Fibroblast of villous mesenchyme (primary cell): Measurements from ENCODE around the gene HMHB1. TPM values are rescaled to one million over a fixed set of nuclear protein-coding genes. Genes with fewer than 3 reads are reported as not detected.

Experiments used
- DNase-seq: peaks from one replicate; pipeline ENCODE4 v3.0.0-alpha.2; 2010; ENCODE audit warnings: low read depth
- H3K4me3 ChIP-seq: 2 replicates; pipeline ENCODE4 v1.5.1; 2011; ENCODE audit warnings: low read depth, mild to moderate bottlenecking, low read length
- total RNA-seq: library from RNA; depleted of rRNA; stranded (reverse); fragments of >200 nt; gene quantifications from 2 replicates; pipeline ENCODE4 v1.2.3, GENCODE V29; 2012
- TF ChIP-seq, protein P1 (sequence below): IDR thresholded peaks from 2 replicates; pipeline ENCODE4 v1.5.1; 2012; ENCODE audit warnings: low read depth, mild to moderate bottlenecking, low read length; ENCODE audit not compliant: insufficient read depth

The HMHB1 gene
- total RNA-seq, 1 donor, result not detected

DNA sequence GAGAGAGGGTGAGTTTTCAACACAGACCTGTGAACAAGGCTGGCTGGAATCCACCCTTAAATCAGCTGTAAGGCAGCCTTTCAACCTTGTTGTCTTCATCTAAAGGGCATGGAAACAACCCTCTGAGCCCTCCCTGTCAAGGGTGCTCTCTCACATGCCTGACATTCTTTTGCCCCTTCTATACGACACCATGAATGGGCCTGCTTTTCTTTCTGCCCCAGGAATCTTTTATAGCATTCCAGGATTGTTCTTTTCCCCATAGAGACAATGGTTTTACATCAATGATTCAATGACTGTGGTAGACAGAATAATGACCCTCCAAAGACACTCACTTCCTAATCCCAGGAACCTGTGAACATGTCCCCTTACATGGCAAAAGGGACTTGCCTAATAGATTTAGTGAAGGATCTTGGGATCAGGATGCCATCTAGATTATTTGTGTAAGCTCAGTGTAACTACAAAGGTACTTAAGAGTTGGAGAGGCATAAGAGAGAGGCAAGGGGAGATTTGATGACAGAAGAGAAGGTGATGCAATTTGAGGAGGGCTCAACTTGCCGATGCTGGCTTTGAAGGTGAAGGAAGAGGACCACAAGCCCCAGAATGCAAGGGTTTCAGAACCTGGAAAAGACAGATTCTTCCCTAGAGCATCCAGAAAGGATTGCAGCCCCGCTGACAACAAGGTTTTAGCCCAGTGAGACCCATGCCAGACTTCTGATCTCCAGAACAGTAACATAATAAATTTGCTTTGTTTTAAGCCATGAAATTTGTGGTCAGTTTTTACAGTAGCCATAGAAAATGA lies 29.2 kb upstream of the HMHB1 start:
- DNase-seq, result no peak
- no peak overlapping the region for H3K4me3 ChIP-seq
- TF ChIP-seq, protein P1, sequence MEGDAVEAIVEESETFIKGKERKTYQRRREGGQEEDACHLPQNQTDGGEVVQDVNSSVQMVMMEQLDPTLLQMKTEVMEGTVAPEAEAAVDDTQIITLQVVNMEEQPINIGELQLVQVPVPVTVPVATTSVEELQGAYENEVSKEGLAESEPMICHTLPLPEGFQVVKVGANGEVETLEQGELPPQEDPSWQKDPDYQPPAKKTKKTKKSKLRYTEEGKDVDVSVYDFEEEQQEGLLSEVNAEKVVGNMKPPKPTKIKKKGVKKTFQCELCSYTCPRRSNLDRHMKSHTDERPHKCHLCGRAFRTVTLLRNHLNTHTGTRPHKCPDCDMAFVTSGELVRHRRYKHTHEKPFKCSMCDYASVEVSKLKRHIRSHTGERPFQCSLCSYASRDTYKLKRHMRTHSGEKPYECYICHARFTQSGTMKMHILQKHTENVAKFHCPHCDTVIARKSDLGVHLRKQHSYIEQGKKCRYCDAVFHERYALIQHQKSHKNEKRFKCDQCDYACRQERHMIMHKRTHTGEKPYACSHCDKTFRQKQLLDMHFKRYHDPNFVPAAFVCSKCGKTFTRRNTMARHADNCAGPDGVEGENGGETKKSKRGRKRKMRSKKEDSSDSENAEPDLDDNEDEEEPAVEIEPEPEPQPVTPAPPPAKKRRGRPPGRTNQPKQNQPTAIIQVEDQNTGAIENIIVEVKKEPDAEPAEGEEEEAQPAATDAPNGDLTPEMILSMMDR, result no peak

DNA sequence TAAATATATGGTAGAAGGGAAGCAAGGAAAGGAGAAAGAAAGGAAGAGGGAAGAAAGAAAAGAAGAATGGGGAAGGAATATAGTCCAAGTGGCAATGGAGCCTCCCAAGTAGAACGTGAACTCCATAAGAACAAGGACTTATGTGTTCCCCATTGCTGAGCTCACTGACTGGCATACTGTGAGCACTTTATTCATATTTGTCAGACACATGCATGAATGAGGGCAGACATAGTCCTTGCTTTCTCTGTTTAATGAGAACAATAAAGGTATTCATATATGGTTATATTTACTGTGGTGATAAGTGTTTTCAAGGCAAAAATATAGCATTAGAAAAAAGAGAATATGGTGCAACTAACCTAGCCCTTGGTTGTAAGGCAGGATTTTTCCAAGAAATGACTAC lies 23.6 kb upstream of the HMHB1 start:
- no peak overlapping the region for H3K4me3 ChIP-seq
- TF ChIP-seq, protein P1, result no peak
- DNase-seq, result no peak

DNA sequence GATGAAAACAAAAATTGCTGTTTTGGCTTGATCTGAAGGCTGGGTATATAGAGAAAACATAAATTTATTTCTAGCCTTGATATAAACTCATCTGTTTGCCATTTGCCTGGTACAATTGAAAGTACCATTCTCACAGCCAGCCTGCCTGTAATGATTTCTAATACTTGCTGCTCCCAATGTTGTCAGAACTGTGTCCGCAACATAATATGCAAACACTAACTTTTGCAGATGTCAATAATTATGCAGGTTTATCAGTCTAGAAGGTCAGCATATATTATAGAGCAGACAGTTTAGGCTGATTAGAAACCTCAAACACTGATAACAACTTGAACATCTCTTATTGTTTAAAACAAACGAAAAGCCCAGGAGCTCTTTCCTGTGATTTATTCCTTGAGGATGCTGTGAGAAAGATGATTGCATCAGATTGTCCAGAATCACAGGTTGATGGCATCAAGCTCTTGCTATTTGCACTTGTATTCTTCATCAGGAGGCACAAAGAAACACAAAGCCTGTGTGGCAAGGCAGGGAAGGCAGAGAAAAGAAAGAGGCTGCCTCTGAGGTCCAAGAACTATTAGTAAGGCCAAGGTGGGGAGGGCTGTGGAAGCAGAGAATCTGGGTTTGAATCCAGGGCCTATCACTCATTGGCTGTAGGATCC lies 21.4 kb upstream of the HMHB1 start:
- no peak overlapping the region for H3K4me3 ChIP-seq
- DNase-seq, result no peak
- TF ChIP-seq, protein P1, result no peak

DNA sequence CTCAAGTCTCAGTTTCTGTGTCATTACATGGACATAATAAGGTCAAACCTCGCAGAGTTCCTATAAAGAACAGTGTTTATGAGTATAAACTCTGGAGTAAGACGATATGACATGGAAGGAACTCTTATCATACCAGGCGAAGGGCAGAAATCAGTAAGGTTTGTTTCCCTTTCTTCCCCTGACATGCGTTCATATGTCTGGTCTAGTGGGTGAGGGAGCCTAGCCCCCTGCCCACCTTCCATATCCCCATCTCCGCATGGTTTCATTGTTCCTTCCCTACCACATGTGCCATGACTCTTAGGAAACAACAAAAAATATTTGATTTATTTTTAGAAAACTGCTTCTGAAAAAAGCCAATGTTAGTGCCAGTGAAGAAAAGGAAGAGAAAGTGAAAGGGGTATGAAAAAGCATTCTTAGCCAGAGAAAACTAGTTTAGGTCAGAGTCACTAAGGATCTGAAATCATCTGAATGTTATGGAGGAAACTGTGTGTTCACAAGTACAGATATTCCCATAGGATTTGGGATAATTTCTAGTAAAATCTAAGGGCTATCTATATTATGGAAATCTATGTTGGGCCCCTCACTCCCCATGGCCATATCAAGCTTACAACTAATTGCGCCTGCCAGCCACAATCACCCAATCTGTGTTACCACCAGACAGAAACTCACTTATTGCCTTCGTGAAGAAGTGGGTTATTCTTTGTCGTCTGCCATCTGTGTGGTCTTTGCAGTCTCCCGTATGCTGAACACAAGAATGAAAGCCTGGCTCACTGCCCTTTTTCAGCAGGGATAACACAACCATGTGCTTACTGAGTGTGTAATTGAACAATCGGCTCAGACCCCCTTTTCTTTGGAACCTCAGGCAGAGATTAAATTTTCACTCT lies 19.9 kb upstream of the HMHB1 start:
- DNase-seq, result no peak

DNA sequence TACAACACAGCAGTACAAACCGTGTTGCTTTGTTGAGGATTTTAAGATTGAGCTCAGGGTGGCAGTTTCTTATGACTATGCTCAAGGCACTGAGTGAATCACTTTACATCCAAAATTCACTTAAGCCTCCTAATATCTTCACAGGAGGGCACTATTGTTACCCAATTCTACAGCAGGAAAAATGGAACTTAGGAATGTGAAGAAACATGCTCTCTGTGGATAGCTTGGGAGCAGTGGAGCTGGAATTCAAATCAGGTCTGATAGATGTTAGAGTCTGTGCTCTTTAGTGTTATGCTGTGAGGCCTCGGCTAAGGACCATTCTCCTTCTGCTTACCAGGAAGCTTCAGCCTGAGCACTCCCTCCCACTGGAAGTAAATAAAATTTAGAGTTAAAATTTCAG lies 18.7 kb upstream of the HMHB1 start:
- TF ChIP-seq, protein P1, result no peak
- DNase-seq, result no peak

More for the DNA sequence above, 19.9 kb upstream of the HMHB1 start:
- H3K4me3 ChIP-seq, result no peak overlapping the region
- TF ChIP-seq, protein P1, result no peak

DNA sequence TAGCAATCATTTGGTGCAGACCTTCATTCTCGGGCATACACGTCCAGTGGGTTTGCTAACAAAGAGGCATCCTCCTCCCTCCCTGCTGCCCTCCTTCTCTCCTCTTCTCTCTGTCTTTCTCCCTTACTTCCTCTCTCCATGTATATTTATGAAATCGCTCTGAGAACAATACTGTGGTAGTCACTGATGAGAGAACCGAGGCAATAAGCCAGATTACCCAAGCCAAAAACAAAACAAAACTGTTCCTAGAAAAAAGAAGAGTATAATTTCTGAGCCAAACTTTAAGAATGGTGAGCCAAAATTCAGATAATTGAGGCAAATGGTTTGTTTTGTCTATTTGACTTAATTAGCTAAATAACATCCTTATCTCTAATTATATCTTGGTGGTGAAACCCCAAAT lies 15.8 kb upstream of the HMHB1 start:
- TF ChIP-seq, protein P1, result no peak
- no peak overlapping the region for H3K4me3 ChIP-seq
- DNase-seq, result no peak

More for the DNA sequence above, 18.7 kb upstream of the HMHB1 start:
- H3K4me3 ChIP-seq, result no peak overlapping the region
